H9 (cell line): ENCODE measurements around the gene FAM53B. TPM values are rescaled to one million over a fixed set of nuclear protein-coding genes. Genes with fewer than 3 reads are reported as not detected.

Experiments
- DNase-seq: peaks from one replicate; pipeline ENCODE4 v3.0.0-alpha.2; 2017
- H2AFZ ChIP-seq: one replicate; pipeline ENCODE4 v1.6.1; 2013; ENCODE audit warnings: mild to moderate bottlenecking, low read length, control low read depth, moderate library complexity
- H2AK5ac ChIP-seq: 2 replicates; pipeline ENCODE4 v1.6.1; 2013; ENCODE audit warnings: low read length, control low read depth, mixed read lengths; ENCODE audit not compliant: insufficient read length
- H2BK120ac ChIP-seq: one replicate; pipeline ENCODE4 v1.6.1; 2013; ENCODE audit warnings: low read depth, mild to moderate bottlenecking, low read length, control low read depth, inconsistent platforms; ENCODE audit not compliant: poor library complexity, severe bottlenecking
- H2BK12ac ChIP-seq: 2 replicates; pipeline ENCODE4 v1.6.1; 2013; ENCODE audit warnings: low read length, control low read depth, mixed read lengths, low read depth; ENCODE audit not compliant: insufficient read length
- H2BK15ac ChIP-seq: 2 replicates; pipeline ENCODE4 v1.6.1; 2013; ENCODE audit warnings: low read depth, low read length, control low read depth
- H2BK20ac ChIP-seq: one replicate; pipeline ENCODE4 v1.6.1; 2013; ENCODE audit warnings: low read depth, mild to moderate bottlenecking, low read length, control low read depth, inconsistent platforms; ENCODE audit not compliant: poor library complexity, severe bottlenecking
- H2BK5ac ChIP-seq: 2 replicates; pipeline ENCODE4 v1.6.1; 2013; ENCODE audit warnings: low read length, control low read depth, mixed read lengths; ENCODE audit not compliant: insufficient read length
- H3K14ac ChIP-seq: 2 replicates; pipeline ENCODE4 v1.6.1; 2013; ENCODE audit warnings: low read length, control low read depth; ENCODE audit not compliant: insufficient read depth
- H3K18ac ChIP-seq: 2 replicates; pipeline ENCODE4 v1.6.1; 2013; ENCODE audit warnings: low read depth, mild to moderate bottlenecking, mixed read lengths, low read length, control low read depth; ENCODE audit not compliant: insufficient read length
- H3K23ac ChIP-seq: 2 replicates; pipeline ENCODE4 v1.6.1; 2013; ENCODE audit warnings: low read length, control low read depth, mixed read lengths, low read depth; ENCODE audit not compliant: insufficient read length
- H3K23me2 ChIP-seq: 2 replicates; pipeline ENCODE4 v1.6.1; 2013; ENCODE audit warnings: low read depth, mild to moderate bottlenecking, mixed read lengths, low read length, control low read depth; ENCODE audit not compliant: insufficient read length, poor library complexity, severe bottlenecking
- H3K27ac ChIP-seq: 2 replicates; pipeline ENCODE4 v1.5.1; 2013; ENCODE audit warnings: low read length, control low read depth, mixed read lengths, low read depth; ENCODE audit not compliant: insufficient read length
- H3K27me3 ChIP-seq: 2 replicates; pipeline ENCODE4 v1.6.1; 2013; ENCODE audit warnings: low read length, control low read depth, inconsistent platforms; ENCODE audit not compliant: insufficient read depth
- H3K4ac ChIP-seq: 2 replicates; pipeline ENCODE4 v1.6.1; 2013; ENCODE audit warnings: low read depth, mild to moderate bottlenecking, control low read depth, inconsistent platforms, low read length, moderate library complexity
- H3K4me1 ChIP-seq: 2 replicates; pipeline ENCODE4 v1.6.1; 2013; ENCODE audit warnings: low read length, control low read depth, inconsistent platforms; ENCODE audit not compliant: insufficient read depth
- H3K4me2 ChIP-seq: 2 replicates; pipeline ENCODE4 v1.6.1; 2013; ENCODE audit warnings: low read length, control low read depth, mixed read lengths; ENCODE audit not compliant: insufficient read length, insufficient read depth
- H3K56ac ChIP-seq: 2 replicates; pipeline ENCODE4 v1.6.1; 2013; ENCODE audit warnings: low read depth, mild to moderate bottlenecking, mixed read lengths, low read length, control low read depth; ENCODE audit not compliant: insufficient read length
- H3K79me1 ChIP-seq: 2 replicates; pipeline ENCODE4 v1.6.1; 2013; ENCODE audit warnings: low read depth, mild to moderate bottlenecking, moderate library complexity, low read length, control low read depth, inconsistent platforms; ENCODE audit not compliant: insufficient read depth, poor library complexity, severe bottlenecking
- H3K79me2 ChIP-seq: 2 replicates; pipeline ENCODE4 v1.6.1; 2013; ENCODE audit warnings: low read length, control low read depth, inconsistent platforms; ENCODE audit not compliant: insufficient read depth
- H3K9ac ChIP-seq: 2 replicates; pipeline ENCODE4 v1.6.1; 2013; ENCODE audit warnings: low read length, control low read depth, mixed read lengths; ENCODE audit not compliant: insufficient read length; ENCODE audit errors: extremely low read depth
- H3K9me3 ChIP-seq: one replicate; pipeline ENCODE4 v1.6.1; 2013; ENCODE audit warnings: low read depth, low read length, inconsistent platforms; ENCODE audit not compliant: control insufficient read depth
- H3T11ph ChIP-seq: one replicate; pipeline ENCODE4 v1.6.1; 2013; ENCODE audit warnings: mild to moderate bottlenecking, low read length, control low read depth, inconsistent platforms
- H4K20me1 ChIP-seq: one replicate; pipeline ENCODE4 v1.6.1; 2013; ENCODE audit not compliant: control insufficient read depth, insufficient read length, insufficient read depth
- H4K5ac ChIP-seq: 2 replicates; pipeline ENCODE4 v1.6.1; 2013; ENCODE audit warnings: low read depth, mild to moderate bottlenecking, mixed read lengths, low read length, control low read depth; ENCODE audit not compliant: insufficient read length
- H4K8ac ChIP-seq: replicated peaks from 2 replicates; pipeline ENCODE4 v1.6.1; 2013; ENCODE audit warnings: low read length, control low read depth, mixed read lengths, low read depth; ENCODE audit not compliant: insufficient read length
- H4K91ac ChIP-seq: 2 replicates; pipeline ENCODE4 v1.6.1; 2013; ENCODE audit warnings: low read depth, mild to moderate bottlenecking, moderate library complexity, mixed read lengths, low read length, control low read depth; ENCODE audit not compliant: insufficient read length
- H3K27ac Mint-ChIP-seq, 3 experiments: 2 replicates in 2 of 3; 3 replicates in 1 of 3; pipeline ENCODE4 v1.8.0; 2020 to 2021; ENCODE audit warnings: mixed read lengths in 3 of 3, mild to moderate bottlenecking in 1 of 3, moderate library complexity in 1 of 3
- H3K27me3 Mint-ChIP-seq: 2 replicates; pipeline ENCODE4 v1.8.0; 2021; ENCODE audit warnings: low read depth, mild to moderate bottlenecking, moderate library complexity, mixed read lengths
- H3K36me3 Mint-ChIP-seq, 3 experiments: 2 replicates in 2 of 3; 3 replicates in 1 of 3; pipeline ENCODE4 v1.8.0; 2020 to 2021; ENCODE audit warnings: low read depth in 3 of 3, mixed read lengths in 3 of 3; ENCODE audit not compliant: insufficient read depth in 1 of 3
- H3K4me1 Mint-ChIP-seq, 2 experiments: 2 replicates each; pipeline ENCODE4 v1.8.0; 2020; ENCODE audit warnings: mixed read lengths in 2 of 2
- H3K4me3 Mint-ChIP-seq, 2 experiments: 2 replicates in 1 of 2; 3 replicates in 1 of 2; pipeline ENCODE4 v1.8.0; 2020 to 2021; ENCODE audit warnings: mild to moderate bottlenecking in 2 of 2, mixed read lengths in 2 of 2, moderate library complexity in 1 of 2
- H3K9me3 Mint-ChIP-seq, 2 experiments: 2 replicates in 1 of 2; 3 replicates in 1 of 2; pipeline ENCODE4 v1.8.0; 2020; ENCODE audit warnings: mild to moderate bottlenecking in 2 of 2, mixed read lengths in 2 of 2, moderate library complexity in 1 of 2
- CTCF ChIP-seq: fragments of 200-600 bp; sonication (generic); conservative IDR thresholded peaks from 3 replicates; pipeline ENCODE4 v1.8.0; 2021; ENCODE audit warnings: antibody characterized with exemption, mild to moderate bottlenecking
- WGBS: extraction: QIAGEN DNeasy Blood & Tissue Kit; methylation state at CpG from one replicate; pipeline ENCODE4 v1.1.7; 2013; ENCODE audit warnings: missing lambda C conversion rate, low lambda C conversion rate, mixed read lengths; ENCODE audit not compliant: insufficient read length; ENCODE audit errors: extremely low coverage; 5-methylcytosine and 5-hydroxymethylcytosine counted together
- total RNA-seq: library from RNA; stranded (reverse); gene quantifications from 2 replicates; pipeline ENCODE4 v1.2.1, GENCODE V29; 2021

Gene FAM53B
- total RNA-seq, 1 experiment from 2014 or later: 11.5 TPM

- no peaks in the 10 kb centered on the region for H4K20me1 ChIP-seq
Observed at GRCh38 chr10:124707551-124707950, 36.6 kb downstream of the FAM53B start.

More at GRCh38 chr10:124707551-124707950, 36.6 kb downstream of the FAM53B start:
- peaks cover 12 to 18% (median 13%) of the 10 kb centered on the region in 3 experiments; a peak in 6 of 7 replicates for H3K36me3 Mint-ChIP-seq
- Histone ChIP-seq H3K14ac (no peak overlapping the region), H2BK15ac (no peak overlapping the region), H3K27ac (no peak overlapping the region), H3K23me2 (no peaks in the 10 kb centered on the region), H3K23ac (no peak overlapping the region), H3T11ph (no peak overlapping the region), H2BK120ac (no peak overlapping the region), H3K4ac (no peak overlapping the region), H2AFZ (no peak overlapping the region), H3K4me2 (no peak overlapping the region), H4K5ac (no peak overlapping the region), H4K91ac (no peak overlapping the region), H3K56ac (no peak overlapping the region), H2BK5ac (no peak overlapping the region), H2AK5ac (no peak overlapping the region), H3K79me1 (peaks cover 1% of the 10 kb centered on the region), H3K4me1 (peaks cover 8% of the 10 kb centered on the region; the same call in 1 of the 2 replicates), H3K9me3 (no peaks in the 10 kb centered on the region), H4K8ac (no peak overlapping the region), H3K27me3 (no peaks in the 10 kb centered on the region), H3K18ac (no peak overlapping the region), H3K9ac (no peak overlapping the region), H3K79me2 (no peaks in the 10 kb centered on the region), H2BK12ac (no peak overlapping the region), H2BK20ac (no peak overlapping the region)
- no peak for DNase-seq
- H3K9me3 Mint-ChIP-seq: no peaks in the 10 kb centered on the region
- TF ChIP-seq CTCF: no peak
- no peaks in the 10 kb centered on the region for H3K27me3 Mint-ChIP-seq
- no peak overlapping the region for H3K4me3 Mint-ChIP-seq
- H3K4me1 Mint-ChIP-seq: peaks cover 28 to 34% of the 10 kb centered on the region in 2 experiments
- peak overlapping the region in 1 of 3 experiments; percentile 3; a peak in 1 of 7 replicates for H3K27ac Mint-ChIP-seq
- no CpG with 5 or more reads among the region's 8 CpGs for WGBS
